HepG2 (cell line): ENCODE data around the gene FGF21. TPM values are rescaled to one million over a fixed set of nuclear protein-coding genes. Genes with fewer than 3 reads are reported as not detected.
A peak's percentile ranks its signal among the peaks of the same experiment; 100 is the strongest.

ENCODE experiments used
- ATF5 ChIP-seq: sonication (generic); formaldehyde crosslinking; IDR thresholded peaks from 2 replicates; pipeline ENCODE4 v1.4.0; 2020; ENCODE audit warnings: mild to moderate bottlenecking, low read depth, missing genetic modification reagents
- BHLHE40 ChIP-seq: IDR thresholded peaks from 2 replicates; pipeline ENCODE4 v1.6.1; 2011; ENCODE audit warnings: low read length, improper control_type of control experiment
- ELF3 ChIP-seq: IDR thresholded peaks from 2 replicates; pipeline ENCODE4 v1.6.1; 2016; ENCODE audit warnings: missing genetic modification reagents, missing compliant biosample characterization
- EZH2 ChIP-seq: conservative IDR thresholded peaks from 2 replicates; pipeline ENCODE4 v1.6.1; 2012; ENCODE audit warnings: mild to moderate bottlenecking, low read depth, low read length, moderate library complexity
- FOXC1 ChIP-seq: sonication (generic); formaldehyde crosslinking; IDR thresholded peaks from 2 replicates; pipeline ENCODE4 v1.8.0; 2022; ENCODE audit warnings: mild to moderate bottlenecking, missing genetic modification reagents, borderline replicate concordance
- HDAC1 ChIP-seq: sonication (generic); formaldehyde crosslinking; IDR thresholded peaks from 2 replicates; pipeline ENCODE4 v1.5.1; 2020; ENCODE audit warnings: mild to moderate bottlenecking, missing genetic modification reagents
- KDM4B ChIP-seq: sonication (generic); formaldehyde crosslinking; IDR thresholded peaks from 2 replicates; pipeline ENCODE4 v1.4.0; 2020; ENCODE audit warnings: missing genetic modification reagents
- MAFG ChIP-seq: sonication (generic); formaldehyde crosslinking; IDR thresholded peaks from 2 replicates; pipeline ENCODE4 v1.5.1; 2020; ENCODE audit warnings: mild to moderate bottlenecking, missing genetic modification reagents
- MAZ ChIP-seq, 2 experiments: sonication (generic) in 1 of 2; formaldehyde crosslinking in 1 of 2; IDR thresholded peaks; 2 replicates each; pipeline versions ENCODE4 v1.5.0 to v1.6.1; 2012 to 2020; ENCODE audit warnings: low read depth in 2 of 2, mild to moderate bottlenecking in 2 of 2, borderline replicate concordance in 1 of 2, improper control_type of control experiment in 1 of 2, low read length in 1 of 2, missing genetic modification reagents in 1 of 2, moderate library complexity in 1 of 2
- MTF1 ChIP-seq: sonication (generic); formaldehyde crosslinking; IDR thresholded peaks from 2 replicates; pipeline ENCODE4 v1.5.0; 2020; ENCODE audit warnings: missing genetic modification reagents
- NFATC3 ChIP-seq: sonication (generic); formaldehyde crosslinking; IDR thresholded peaks from 2 replicates; pipeline ENCODE4 v1.5.1; 2020; ENCODE audit warnings: mild to moderate bottlenecking, missing genetic modification reagents
- NFE2 ChIP-seq: sonication (generic); formaldehyde crosslinking; IDR thresholded peaks from 2 replicates; pipeline ENCODE4 v1.4.0; 2020; ENCODE audit warnings: missing genetic modification reagents
- SP140L ChIP-seq: sonication (generic); formaldehyde crosslinking; IDR thresholded peaks from 2 replicates; pipeline ENCODE4 v1.4.0; 2020; ENCODE audit warnings: missing genetic modification reagents, borderline replicate concordance
- ZBTB20 ChIP-seq: sonication (generic); formaldehyde crosslinking; IDR thresholded peaks from 2 replicates; pipeline ENCODE4 v1.8.1; 2023; ENCODE audit warnings: missing genetic modification reagents, low read depth, mild to moderate bottlenecking, borderline replicate concordance
- ZFP41 ChIP-seq: sonication (generic); formaldehyde crosslinking; IDR thresholded peaks from 2 replicates; pipeline ENCODE4 v1.4.0; 2020; ENCODE audit warnings: mild to moderate bottlenecking, missing genetic modification reagents, borderline replicate concordance
- ZFY ChIP-seq: sonication (generic); formaldehyde crosslinking; IDR thresholded peaks from 2 replicates; pipeline ENCODE4 v1.4.0; 2020; ENCODE audit warnings: missing genetic modification reagents
- ZMAT3 ChIP-seq: sonication (generic); formaldehyde crosslinking; conservative IDR thresholded peaks from 2 replicates; pipeline ENCODE4 v1.7.0; 2021; ENCODE audit warnings: missing genetic modification reagents
- ZNF17 ChIP-seq: sonication (generic); formaldehyde crosslinking; IDR thresholded peaks from 2 replicates; pipeline ENCODE4 v1.5.0; 2020; ENCODE audit warnings: mild to moderate bottlenecking, missing genetic modification reagents
- ZNF350 ChIP-seq: sonication (generic); formaldehyde crosslinking; IDR thresholded peaks from 2 replicates; pipeline ENCODE4 v1.4.0; 2020; ENCODE audit warnings: mild to moderate bottlenecking, low read depth, missing genetic modification reagents, borderline replicate concordance
- ZNF564 ChIP-seq: sonication (generic); formaldehyde crosslinking; IDR thresholded peaks from 2 replicates; pipeline ENCODE4 v1.8.1; 2023; ENCODE audit warnings: mild to moderate bottlenecking, missing genetic modification reagents
- ZNF572 ChIP-seq: sonication (generic); formaldehyde crosslinking; IDR thresholded peaks from 2 replicates; pipeline ENCODE4 v1.5.1; 2020; ENCODE audit warnings: mild to moderate bottlenecking, missing genetic modification reagents
- ZNF788 ChIP-seq: sonication (generic); formaldehyde crosslinking; IDR thresholded peaks from 2 replicates; pipeline ENCODE4 v1.5.0; 2020; ENCODE audit warnings: mild to moderate bottlenecking, missing genetic modification reagents, borderline replicate concordance
- ZZZ3 ChIP-seq: sonication (generic); formaldehyde crosslinking; IDR thresholded peaks from 2 replicates; pipeline ENCODE4 v1.4.0; 2020; ENCODE audit warnings: missing genetic modification reagents, mild to moderate bottlenecking, borderline replicate concordance
- polyA plus RNA-seq, 8 experiments: library from polyadenylated mRNA; depleted of rRNA in 3 of 8; stranded (reverse) in 7 of 8; unstranded in 1 of 8; fragments of >200 nt; fragmentation: Illumina TruSeq in 4 of 8; extraction: Trizol in 4 of 8; gene quantifications; 2 replicates each; pipeline versions ENCODE4 v1.2.1 to v1.2.3, GENCODE V29; 2011 to 2016; ENCODE audit warnings: low read depth in 4 of 8, missing spikeins in 1 of 8, mixed read lengths in 1 of 8; ENCODE audit not compliant: insufficient read depth in 1 of 8
- total RNA-seq, 5 experiments: library from RNA; depleted of rRNA; stranded (reverse); fragments of >200 nt; fragmentation: Illumina TruSeq; extraction: Trizol; gene quantifications; 2 replicates each; pipeline ENCODE4 v1.2.3, GENCODE V29; 2016; ENCODE audit warnings: low read depth in 1 of 5
- TF ChIP-seq, protein P1 (sequence below): sonication (generic); formaldehyde crosslinking; IDR thresholded peaks from 2 replicates; pipeline ENCODE4 v1.5.0; 2020; ENCODE audit warnings: missing genetic modification reagents
- TF ChIP-seq, protein P2 (sequence below): sonication (generic); formaldehyde crosslinking; conservative IDR thresholded peaks from 2 replicates; pipeline ENCODE4 v1.8.0; 2022; ENCODE audit warnings: mild to moderate bottlenecking, moderate library complexity, missing genetic modification reagents
- TF ChIP-seq, protein P3 (sequence below): sonication (generic); formaldehyde crosslinking; IDR thresholded peaks from 2 replicates; pipeline ENCODE4 v1.5.0; 2020; ENCODE audit warnings: missing genetic modification reagents

FGF21 gene
- total and polyA plus RNA-seq, 2 of the 13 experiments (the other 11 are each of a cell fraction or from before 2014, with no cell fraction given), result 0.17 TPM; not detected in 1

DNA sequence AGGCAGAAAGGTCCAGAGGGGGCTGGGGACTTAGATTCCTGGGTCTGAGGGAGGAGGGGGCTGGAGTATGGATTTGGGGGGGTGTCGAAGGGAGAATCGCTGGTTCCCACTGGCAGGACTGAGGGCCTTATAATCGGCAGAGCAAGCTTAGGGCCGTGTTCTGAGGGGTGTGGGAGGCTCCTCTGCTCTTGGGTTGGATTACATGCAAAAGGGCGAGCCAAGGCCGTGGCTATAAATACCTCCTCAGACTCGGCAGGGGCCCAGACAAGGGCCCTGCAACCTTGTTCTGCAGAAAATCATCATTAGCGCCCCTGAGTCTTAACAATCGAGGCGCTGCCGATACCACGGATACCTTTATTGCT is 35.1 kb upstream of the FGF21 start (continued):
- TF ChIP-seq ZFP41 (CRISPR knock-in tag) (no peak), NFATC3 (no peak), ELF3 (CRISPR knock-in tag) (no peak), ZNF788 (no peak), ZMAT3 (no peak), BHLHE40 (no peak), ZNF17 (CRISPR knock-in tag) (no peak), ZBTB20 (CRISPR knock-in tag) (no peak), SP140L (CRISPR knock-in tag) (no peak), MAFG (no peak), NFE2 (CRISPR knock-in tag) (no peak), FOXC1 (CRISPR knock-in tag) (no peak), ZNF564 (CRISPR knock-in tag) (0 out of 2 replicates have a peak, but pooled peaks have one; percentile 4), ATF5 (CRISPR knock-in tag) (no peak), ZNF572 (no peak), MTF1 (no peak), EZH2 (no peak), HDAC1 (CRISPR knock-in tag) (peak; percentile 67; the same call in 1 of the 2 replicates), MAZ (IDR thresholded peaks at IDR 0.05; ENCODE audit: borderline replicate concordance, low read depth, low read length) (no peak), MAZ (CRISPR knock-in tag; IDR thresholded peaks at IDR 0.05; ENCODE audit: low read depth) (0 out of 2 replicates have a peak, but pooled peaks have one; percentile 57), KDM4B (CRISPR knock-in tag) (no peak), ZNF350 (CRISPR knock-in tag) (no peak), ZZZ3 (no peak), ZFY (no peak)
- TF ChIP-seq, protein P1, sequence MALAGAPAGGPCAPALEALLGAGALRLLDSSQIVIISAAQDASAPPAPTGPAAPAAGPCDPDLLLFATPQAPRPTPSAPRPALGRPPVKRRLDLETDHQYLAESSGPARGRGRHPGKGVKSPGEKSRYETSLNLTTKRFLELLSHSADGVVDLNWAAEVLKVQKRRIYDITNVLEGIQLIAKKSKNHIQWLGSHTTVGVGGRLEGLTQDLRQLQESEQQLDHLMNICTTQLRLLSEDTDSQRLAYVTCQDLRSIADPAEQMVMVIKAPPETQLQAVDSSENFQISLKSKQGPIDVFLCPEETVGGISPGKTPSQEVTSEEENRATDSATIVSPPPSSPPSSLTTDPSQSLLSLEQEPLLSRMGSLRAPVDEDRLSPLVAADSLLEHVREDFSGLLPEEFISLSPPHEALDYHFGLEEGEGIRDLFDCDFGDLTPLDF (CRISPR knock-in tag), result no peak
- TF ChIP-seq, protein P2, sequence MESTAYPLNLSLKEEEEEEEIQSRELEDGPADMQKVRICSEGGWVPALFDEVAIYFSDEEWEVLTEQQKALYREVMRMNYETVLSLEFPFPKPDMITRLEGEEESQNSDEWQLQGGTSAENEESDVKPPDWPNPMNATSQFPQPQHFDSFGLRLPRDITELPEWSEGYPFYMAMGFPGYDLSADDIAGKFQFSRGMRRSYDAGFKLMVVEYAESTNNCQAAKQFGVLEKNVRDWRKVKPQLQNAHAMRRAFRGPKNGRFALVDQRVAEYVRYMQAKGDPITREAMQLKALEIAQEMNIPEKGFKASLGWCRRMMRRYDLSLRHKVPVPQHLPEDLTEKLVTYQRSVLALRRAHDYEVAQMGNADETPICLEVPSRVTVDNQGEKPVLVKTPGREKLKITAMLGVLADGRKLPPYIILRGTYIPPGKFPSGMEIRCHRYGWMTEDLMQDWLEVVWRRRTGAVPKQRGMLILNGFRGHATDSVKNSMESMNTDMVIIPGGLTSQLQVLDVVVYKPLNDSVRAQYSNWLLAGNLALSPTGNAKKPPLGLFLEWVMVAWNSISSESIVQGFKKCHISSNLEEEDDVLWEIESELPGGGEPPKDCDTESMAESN (CRISPR knock-in tag), result 0 out of 2 replicates have a peak, but pooled peaks have one; percentile 2
- TF ChIP-seq, protein P3, sequence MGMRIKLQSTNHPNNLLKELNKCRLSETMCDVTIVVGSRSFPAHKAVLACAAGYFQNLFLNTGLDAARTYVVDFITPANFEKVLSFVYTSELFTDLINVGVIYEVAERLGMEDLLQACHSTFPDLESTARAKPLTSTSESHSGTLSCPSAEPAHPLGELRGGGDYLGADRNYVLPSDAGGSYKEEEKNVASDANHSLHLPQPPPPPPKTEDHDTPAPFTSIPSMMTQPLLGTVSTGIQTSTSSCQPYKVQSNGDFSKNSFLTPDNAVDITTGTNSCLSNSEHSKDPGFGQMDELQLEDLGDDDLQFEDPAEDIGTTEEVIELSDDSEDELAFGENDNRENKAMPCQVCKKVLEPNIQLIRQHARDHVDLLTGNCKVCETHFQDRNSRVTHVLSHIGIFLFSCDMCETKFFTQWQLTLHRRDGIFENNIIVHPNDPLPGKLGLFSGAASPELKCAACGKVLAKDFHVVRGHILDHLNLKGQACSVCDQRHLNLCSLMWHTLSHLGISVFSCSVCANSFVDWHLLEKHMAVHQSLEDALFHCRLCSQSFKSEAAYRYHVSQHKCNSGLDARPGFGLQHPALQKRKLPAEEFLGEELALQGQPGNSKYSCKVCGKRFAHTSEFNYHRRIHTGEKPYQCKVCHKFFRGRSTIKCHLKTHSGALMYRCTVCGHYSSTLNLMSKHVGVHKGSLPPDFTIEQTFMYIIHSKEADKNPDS (CRISPR knock-in tag), result no peak
